Inferior parietal cortex (tissue), 1 donor: ENCODE results near the gene LRRC8B.
A peak's percentile ranks its signal among the peaks of the same experiment; 100 is the strongest.
"Not testable (repeated sequence)": the region's sequence is repeated elsewhere in the genome, so short reads cannot be mapped to it uniquely, and the experiment has no call there.

Experiments
- DNase-seq: peaks from one replicate; pipeline ENCODE4 v3.0.0-alpha.2; 2016; ENCODE audit errors: extremely low spot score

LRRC8B gene

GRCh38 chr1:89584211-89584610 lies 59.6 kb downstream of the LRRC8B start:
- DNase-seq = no peak

GRCh38 chr1:89584781-89585180 lies 60.2 kb downstream of the LRRC8B start:
- DNase-seq = no peak

- no peak for DNase-seq
Measured at GRCh38 chr1:89587729-89588161, 63.1 kb downstream of the LRRC8B start.

- no peak for DNase-seq
Measured at GRCh38 chr1:89588480-89588879, 63.9 kb downstream of the LRRC8B start.

GRCh38 chr1:89589515-89589914 lies 64.9 kb downstream of the LRRC8B start:
- no peak for DNase-seq

- no peak for DNase-seq
Measured at GRCh38 chr1:89590341-89591080, 65.9 kb downstream of the LRRC8B start.

- not testable (repeated sequence) for DNase-seq
Measured at GRCh38 chr1:89592861-89593302, 68.3 kb downstream of the LRRC8B start.

- no peak for DNase-seq
Measured at GRCh38 chr1:89594096-89594740, 69.6 kb downstream of the LRRC8B start.

GRCh38 chr1:89596698-89597097 lies 72.1 kb downstream of the LRRC8B start:
- no peak for DNase-seq

- peak; percentile 89 for DNase-seq
Measured at GRCh38 chr1:89598450-89599331, 74.1 kb downstream of the LRRC8B start.

- no peak for DNase-seq
Measured at GRCh38 chr1:89599332-89599630, 74.7 kb downstream of the LRRC8B start.

- DNase-seq = no peak
Measured at GRCh38 chr1:89600451-89601224, 76.0 kb downstream of the LRRC8B start.

GRCh38 chr1:89602871-89603404 lies 78.3 kb downstream of the LRRC8B start:
- no peak for DNase-seq

GRCh38 chr1:89603651-89604413 lies 79.2 kb downstream of the LRRC8B start:
- no peak for DNase-seq

GRCh38 chr1:89604414-89604735 lies 79.7 kb downstream of the LRRC8B start:
- DNase-seq = no peak

- no peak for DNase-seq
Measured at GRCh38 chr1:89605692-89606091, 81.1 kb downstream of the LRRC8B start.

- no peak for DNase-seq
Measured at GRCh38 chr1:89606227-89606980, 81.8 kb downstream of the LRRC8B start.

- DNase-seq = no peak
Measured at GRCh38 chr1:89607156-89607555, 82.5 kb downstream of the LRRC8B start.

- DNase-seq = no peak
Measured at GRCh38 chr1:89607586-89608318, 83.1 kb downstream of the LRRC8B start.
